PFSK-1 (cell line): ENCODE measurements around the gene PSAPL1.

ENCODE experiments used
- FOXP2 ChIP-seq: optimal IDR thresholded peaks from 2 replicates; pipeline ENCODE3; 2011; ENCODE audit warnings: borderline replicate concordance, control low read depth, inconsistent platforms; ENCODE audit not compliant: insufficient read depth; ENCODE audit errors: extremely low read length, extremely low read depth
- POLR2AphosphoS5 ChIP-seq: IDR thresholded peaks from 2 replicates; pipeline ENCODE4 v1.6.1; 2012; ENCODE audit warnings: low read depth, mild to moderate bottlenecking, control low read depth, low read length, moderate library complexity
- SIN3A ChIP-seq: IDR thresholded peaks from 2 replicates; pipeline ENCODE4 v1.6.1; 2012; ENCODE audit warnings: mild to moderate bottlenecking, low read length, moderate library complexity, borderline replicate concordance; ENCODE audit not compliant: insufficient read depth
- TAF1 ChIP-seq: IDR thresholded peaks from 2 replicates; pipeline ENCODE4 v1.6.1; 2012; ENCODE audit warnings: low read length, control low read depth, borderline replicate concordance; ENCODE audit not compliant: insufficient read depth
- TF ChIP-seq, protein P1 (sequence below), 2 experiments: IDR thresholded peaks; 2 replicates each; pipeline versions ENCODE4 v1.6.1 to v1.8.0; 2011 to 2012; ENCODE audit warnings: low read depth in 2 of 2, low read length in 2 of 2, control low read depth in 1 of 2, inconsistent platforms in 1 of 2, mild to moderate bottlenecking in 1 of 2, moderate library complexity in 1 of 2; ENCODE audit not compliant: insufficient read depth in 1 of 2

PSAPL1 gene

DNA sequence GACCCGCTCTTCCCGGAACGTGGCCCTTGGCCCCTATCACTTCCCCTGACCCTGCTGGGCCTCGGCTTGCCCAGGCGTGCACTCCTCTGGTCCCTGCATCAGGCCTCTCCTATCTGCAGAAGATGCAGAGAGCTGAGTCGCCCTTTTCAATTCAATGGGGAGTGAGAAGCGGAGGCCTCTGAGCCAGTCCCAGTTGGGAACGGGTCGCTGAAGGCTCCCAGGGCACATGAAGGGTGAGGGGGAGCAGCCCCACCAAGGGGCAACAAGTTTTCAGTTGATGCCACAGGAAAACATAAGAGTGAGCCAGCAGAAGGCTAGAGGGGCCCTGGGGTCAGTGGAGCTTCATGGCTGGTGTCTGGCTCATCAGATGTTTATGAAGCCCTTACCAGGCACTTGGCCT is 17.1 kb downstream of the PSAPL1 start:
- TF ChIP-seq, protein P1, sequence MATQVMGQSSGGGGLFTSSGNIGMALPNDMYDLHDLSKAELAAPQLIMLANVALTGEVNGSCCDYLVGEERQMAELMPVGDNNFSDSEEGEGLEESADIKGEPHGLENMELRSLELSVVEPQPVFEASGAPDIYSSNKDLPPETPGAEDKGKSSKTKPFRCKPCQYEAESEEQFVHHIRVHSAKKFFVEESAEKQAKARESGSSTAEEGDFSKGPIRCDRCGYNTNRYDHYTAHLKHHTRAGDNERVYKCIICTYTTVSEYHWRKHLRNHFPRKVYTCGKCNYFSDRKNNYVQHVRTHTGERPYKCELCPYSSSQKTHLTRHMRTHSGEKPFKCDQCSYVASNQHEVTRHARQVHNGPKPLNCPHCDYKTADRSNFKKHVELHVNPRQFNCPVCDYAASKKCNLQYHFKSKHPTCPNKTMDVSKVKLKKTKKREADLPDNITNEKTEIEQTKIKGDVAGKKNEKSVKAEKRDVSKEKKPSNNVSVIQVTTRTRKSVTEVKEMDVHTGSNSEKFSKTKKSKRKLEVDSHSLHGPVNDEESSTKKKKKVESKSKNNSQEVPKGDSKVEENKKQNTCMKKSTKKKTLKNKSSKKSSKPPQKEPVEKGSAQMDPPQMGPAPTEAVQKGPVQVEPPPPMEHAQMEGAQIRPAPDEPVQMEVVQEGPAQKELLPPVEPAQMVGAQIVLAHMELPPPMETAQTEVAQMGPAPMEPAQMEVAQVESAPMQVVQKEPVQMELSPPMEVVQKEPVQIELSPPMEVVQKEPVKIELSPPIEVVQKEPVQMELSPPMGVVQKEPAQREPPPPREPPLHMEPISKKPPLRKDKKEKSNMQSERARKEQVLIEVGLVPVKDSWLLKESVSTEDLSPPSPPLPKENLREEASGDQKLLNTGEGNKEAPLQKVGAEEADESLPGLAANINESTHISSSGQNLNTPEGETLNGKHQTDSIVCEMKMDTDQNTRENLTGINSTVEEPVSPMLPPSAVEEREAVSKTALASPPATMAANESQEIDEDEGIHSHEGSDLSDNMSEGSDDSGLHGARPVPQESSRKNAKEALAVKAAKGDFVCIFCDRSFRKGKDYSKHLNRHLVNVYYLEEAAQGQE (IDR thresholded peaks at IDR 0.05; ENCODE audit: insufficient read depth in 1 of 2, low read depth in 2 of 2, low read length in 2 of 2), result no peak
- TF ChIP-seq SIN3A, result no peak
- TF ChIP-seq FOXP2, result no peak
- TF ChIP-seq POLR2AphosphoS5, result no peak
- no peak for TF ChIP-seq TAF1

DNA sequence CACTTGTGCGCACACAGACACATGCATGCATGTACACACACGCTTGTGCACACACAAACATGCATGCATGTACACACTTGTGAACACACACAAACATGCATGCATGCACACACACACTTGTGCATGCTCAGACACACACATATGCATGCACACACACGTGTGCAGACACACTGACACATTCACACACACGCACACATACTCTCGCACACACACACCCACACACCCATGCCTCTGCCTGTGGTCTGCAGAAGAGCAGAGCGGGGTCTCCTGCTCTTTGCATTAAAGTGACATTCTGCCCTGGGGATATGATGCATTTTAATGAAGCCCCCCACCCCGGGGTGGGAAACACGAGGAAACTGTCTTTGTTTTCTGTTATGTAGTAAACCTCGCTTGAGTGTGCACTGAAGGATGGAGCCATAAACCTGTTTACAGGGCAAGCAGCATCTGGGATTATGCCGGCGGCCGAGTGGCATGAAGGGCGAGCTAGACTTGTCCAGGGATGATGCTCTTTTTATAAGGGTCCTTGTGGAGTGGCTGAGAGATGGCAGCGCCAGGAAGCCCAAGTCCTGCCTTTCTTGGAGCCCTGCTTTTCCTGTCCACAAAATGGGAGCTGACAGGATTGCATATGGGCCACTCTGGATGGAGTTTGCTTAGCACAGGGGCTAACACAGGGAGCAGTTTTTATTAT is 17.8 kb downstream of the PSAPL1 start:
- TF ChIP-seq FOXP2 (no peak), SIN3A (no peak), POLR2AphosphoS5 (no peak), TAF1 (no peak)
- TF ChIP-seq, protein P1 (IDR thresholded peaks at IDR 0.05; ENCODE audit: insufficient read depth in 1 of 2, low read depth in 2 of 2, low read length in 2 of 2), result no peak

DNA sequence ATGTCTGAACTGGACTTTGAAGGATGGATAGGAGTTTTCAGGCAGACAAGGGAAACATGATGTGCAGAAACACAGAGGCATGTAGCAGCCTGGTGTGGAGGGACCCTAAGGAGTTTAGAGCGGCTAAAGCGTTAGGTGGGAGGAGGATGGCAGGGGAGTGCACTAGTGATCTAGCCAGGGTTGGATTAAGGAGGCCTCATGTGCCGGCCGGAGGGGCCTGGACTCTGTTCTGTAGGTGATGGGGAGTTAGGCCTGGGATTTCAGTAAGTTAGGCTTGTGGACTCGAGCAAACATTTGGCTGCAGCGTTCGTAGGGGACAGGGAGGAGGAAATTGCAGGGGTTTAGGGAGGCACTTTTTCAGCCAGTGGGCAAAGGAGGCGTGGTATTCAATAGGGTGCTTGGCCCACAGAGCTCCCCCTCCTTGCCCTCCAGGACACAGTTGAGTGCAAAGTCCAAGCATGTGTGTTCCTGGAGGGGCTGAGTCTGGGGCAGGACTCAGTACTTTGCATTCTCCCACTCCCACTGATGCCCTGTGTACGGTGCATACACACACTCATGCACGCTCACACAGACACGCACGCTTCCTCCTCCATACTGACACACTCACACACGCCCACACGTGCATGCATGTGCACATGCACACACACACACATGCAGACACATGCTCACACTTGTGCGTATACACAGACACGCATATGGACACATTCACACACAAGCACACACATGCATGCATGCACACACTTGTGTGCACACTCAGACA is 18.6 kb downstream of the PSAPL1 start:
- TF ChIP-seq SIN3A (no peak), TAF1 (no peak), FOXP2 (no peak), POLR2AphosphoS5 (no peak)
- TF ChIP-seq, protein P1 (IDR thresholded peaks at IDR 0.05; ENCODE audit: insufficient read depth in 1 of 2, low read depth in 2 of 2, low read length in 2 of 2), result no peak

DNA sequence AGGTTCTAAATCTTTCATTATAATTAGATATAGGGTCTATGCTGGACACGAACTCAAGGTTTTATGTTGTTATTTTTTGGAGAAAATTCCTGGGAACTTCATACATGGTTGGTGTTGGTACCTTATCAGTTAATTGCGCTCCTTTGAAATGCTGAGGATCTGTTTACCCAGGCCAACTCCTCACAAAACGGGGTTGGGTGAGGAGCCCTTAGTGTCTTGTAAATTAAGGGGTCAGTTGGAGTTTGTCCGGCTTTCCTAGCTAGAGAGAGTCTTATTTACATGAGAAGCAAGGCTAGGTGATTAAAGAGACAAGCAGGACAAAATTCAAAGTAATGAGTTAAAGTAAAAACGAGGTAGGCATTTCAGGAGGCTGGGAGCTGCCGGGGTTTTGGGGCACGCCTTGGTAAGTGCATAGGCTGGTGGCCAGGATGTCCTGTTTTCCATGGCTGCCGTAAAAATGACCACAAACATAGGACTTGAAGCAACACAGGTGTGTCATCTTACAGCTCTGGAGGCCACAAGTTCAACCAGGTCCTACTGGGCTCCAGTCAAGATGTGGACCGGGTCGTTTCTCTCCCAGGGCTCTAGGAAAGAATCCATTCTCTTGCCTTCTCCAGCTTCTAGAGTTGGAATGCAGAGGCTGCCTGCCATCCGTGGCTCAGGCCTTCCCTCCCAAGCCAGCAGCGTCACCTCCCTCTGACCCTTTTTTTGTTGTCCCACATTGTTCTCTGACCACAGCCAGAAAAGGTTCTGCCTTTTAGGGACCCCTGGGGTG is 19.8 kb downstream of the PSAPL1 start:
- no peak for TF ChIP-seq TAF1
- TF ChIP-seq SIN3A, result no peak
- TF ChIP-seq, protein P1 (IDR thresholded peaks at IDR 0.05; ENCODE audit: insufficient read depth in 1 of 2, low read depth in 2 of 2, low read length in 2 of 2), result no peak
- TF ChIP-seq POLR2AphosphoS5, result no peak
- no peak for TF ChIP-seq FOXP2
